Frontal cortex (tissue), 4 donors: ENCODE measurements around the gene KRT14. TPM values are rescaled to one million over a fixed set of nuclear protein-coding genes. Genes with fewer than 3 reads are reported as not detected.

Experiments used
- DNase-seq, 2 donors: peaks; one replicate each; pipeline ENCODE4 v3.0.0; 2012; ENCODE audit warnings: low spot score in 2 of 2
- FAIRE-seq: peaks from 2 replicates; lab custom pipeline; 2012; peaks lifted over from hg19 to GRCh38; lab: Jason Lieb, UNC
- total RNA-seq: library from RNA; depleted of rRNA; stranded (reverse); fragments of >200 nt; gene quantifications from one replicate; pipeline ENCODE4 v1.2.3, GENCODE V29; 2014
- donor health status: control.
- donor health status: control.
- donor health status: control.

The KRT14 gene
- total RNA-seq, 1 donor from 2014 or later: not detected

GRCh38 chr17:41537614-41537954, 49.1 kb downstream of the KRT14 start:
- no peak for DNase-seq
- FAIRE-seq: no peak

DNA sequence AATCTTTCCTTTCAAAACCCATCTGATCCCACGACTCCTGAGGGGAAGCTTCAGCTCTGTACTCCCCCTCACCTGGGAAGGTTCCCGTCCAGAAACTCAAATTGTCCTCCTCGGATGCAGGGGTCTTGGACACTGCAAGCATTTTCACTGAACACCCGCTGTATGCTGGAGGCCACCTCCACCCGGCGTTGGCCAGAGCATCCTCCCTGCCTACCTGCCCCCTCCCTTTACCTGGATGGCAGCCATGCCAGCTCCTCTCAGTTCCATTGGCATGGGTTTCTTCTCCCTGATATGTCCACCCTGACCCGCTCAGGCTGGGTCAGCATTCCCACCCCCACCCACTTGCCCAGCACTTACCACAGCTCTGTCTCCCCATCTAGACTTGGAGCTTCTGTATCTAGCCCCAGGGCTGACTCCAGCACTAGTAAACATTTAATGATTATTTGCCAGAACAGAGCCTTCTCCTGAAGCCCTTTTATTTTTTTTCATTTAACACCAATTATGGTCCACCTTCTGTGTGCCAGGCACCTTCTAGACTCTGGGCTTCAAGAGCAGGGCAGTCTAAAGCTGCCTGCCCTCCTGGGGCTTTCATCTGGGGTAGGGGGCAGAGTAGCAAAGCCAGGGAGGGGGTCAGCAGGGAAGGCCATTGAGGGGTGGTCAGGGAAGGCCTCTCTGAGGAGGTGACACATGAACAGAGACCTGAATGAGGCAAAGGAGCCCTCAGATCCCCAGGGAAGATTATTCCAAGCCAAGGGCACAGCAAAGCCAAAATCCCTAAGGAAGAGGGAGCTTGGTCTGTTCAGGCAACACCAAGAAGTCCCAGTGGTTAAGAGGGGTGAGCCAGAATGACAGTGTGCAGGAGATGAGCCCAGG, 49.7 kb downstream of the KRT14 start:
- FAIRE-seq (no peak), DNase-seq (no peak)

GRCh38 chr17:41535764-41536481, 50.8 kb downstream of the KRT14 start:
- DNase-seq: no peak
- FAIRE-seq: no peak

DNA sequence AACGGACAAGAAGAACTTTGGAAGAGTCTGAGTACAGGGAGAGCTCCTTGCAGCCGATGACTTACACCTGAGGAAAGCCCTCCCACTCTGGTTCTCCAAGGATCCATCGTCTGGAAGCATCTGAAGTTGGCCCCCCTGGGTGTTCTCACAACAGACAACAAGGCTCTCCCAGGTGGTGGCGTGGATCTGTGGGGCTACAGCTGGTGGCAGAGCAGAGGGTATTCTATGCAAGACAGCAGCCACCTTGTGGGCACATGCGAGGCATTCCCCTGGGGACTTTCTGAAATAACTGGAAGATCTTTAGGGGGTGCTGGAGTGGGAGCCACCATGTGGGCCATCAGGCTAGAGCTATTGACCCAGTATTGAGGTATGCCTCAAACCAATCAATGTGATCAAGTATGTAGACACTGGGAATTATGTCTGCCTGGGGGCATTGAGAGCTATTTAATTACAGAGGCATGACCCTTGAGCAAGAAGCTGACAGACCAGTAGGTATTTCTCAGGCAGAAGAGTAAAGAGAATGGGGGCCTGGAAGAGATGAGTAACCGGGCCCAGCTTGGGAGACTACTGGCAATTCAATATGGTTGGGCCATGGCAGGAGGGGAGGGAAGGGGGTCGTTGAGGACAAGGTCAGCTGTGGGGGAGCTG, 51.7 kb downstream of the KRT14 start:
- no peak for DNase-seq
- FAIRE-seq: no peak

DNA sequence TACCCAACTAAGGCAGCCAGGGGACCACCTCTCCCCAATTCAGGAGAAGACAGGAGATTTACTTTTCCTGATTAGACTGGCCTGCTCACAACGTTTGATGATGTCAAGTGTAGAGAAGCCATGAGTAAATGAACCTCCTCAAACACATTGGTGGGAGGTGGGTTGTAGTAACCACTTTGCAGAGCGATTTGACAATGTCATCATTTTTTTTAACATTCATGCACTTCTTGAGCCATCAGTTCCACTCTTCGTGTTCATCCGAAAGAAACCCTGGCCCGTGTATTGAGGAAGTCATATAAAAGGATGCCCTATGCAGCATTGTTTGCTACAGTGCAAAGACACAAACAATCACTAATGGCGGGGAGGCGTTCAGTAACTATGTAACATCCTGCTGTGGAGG, 53.1 kb downstream of the KRT14 start:
- FAIRE-seq (no peak), DNase-seq (no peak)

DNA sequence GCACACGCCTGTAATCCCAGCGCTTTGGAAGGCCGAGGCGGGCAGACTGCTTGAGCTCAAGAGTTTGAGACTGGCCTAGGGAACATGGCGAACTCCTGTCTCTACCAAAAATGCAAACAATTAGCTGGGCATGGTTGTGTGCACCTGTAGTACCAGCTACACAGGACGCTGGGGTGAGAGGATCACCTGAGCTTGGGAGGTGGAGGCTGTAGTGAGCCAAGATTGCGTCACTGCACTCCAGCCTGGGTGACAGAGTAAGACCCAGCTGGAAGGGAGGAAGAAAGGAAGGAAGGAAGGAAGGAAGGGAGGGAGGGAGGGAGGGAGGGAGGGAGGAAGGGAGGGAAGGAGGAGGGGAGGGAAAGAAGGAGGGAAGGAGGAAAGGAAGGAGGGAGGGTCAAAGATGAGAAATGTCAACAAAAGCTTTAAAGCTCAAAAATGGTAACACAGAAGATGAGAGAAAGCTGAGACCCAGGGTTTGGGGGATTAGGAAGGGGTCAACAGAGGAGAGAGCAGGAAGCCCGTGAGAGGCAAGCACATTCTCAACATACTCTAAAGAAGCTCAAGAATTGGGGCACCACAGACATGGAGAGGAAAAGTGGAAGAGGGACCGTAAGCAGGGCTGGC, 53.6 kb downstream of the KRT14 start:
- no peak for FAIRE-seq
- no peak for DNase-seq

Other genes starting within 250 kb of the KRT14 start
- gene KRT33A, start 236.1 kb downstream of the KRT14 start, total RNA-seq: not detected
- gene KRT33B, start 217.1 kb downstream of the KRT14 start, total RNA-seq: not detected
- gene KRT34, start 204.6 kb downstream of the KRT14 start, total RNA-seq: 0.41 TPM
- gene KRT31, start 189.3 kb downstream of the KRT14 start, total RNA-seq: 1.2 TPM
- not detected for gene KRT37, start 162.3 kb downstream of the KRT14 start, total RNA-seq
- gene KRT38, start 145.9 kb downstream of the KRT14 start, total RNA-seq: not detected
- gene KRT32, start 119.5 kb downstream of the KRT14 start, total RNA-seq: not detected
- not detected for gene KRT35, start 105.7 kb downstream of the KRT14 start, total RNA-seq
- not detected for gene KRT36, start 97.0 kb downstream of the KRT14 start, total RNA-seq
- gene KRT13, start 81.3 kb downstream of the KRT14 start, total RNA-seq: not detected
- gene KRT15, start 68.0 kb downstream of the KRT14 start, total RNA-seq: not detected
- 24.5 TPM for gene KRT19, start 58.6 kb downstream of the KRT14 start, total RNA-seq
- not detected for gene KRT9, start 14.8 kb downstream of the KRT14 start, total RNA-seq
- not detected for gene KRT16, start 25.9 kb upstream of the KRT14 start, total RNA-seq
- under 0.01 TPM for gene KRT17, start 37.7 kb upstream of the KRT14 start, total RNA-seq
- 70.1 TPM for gene EIF1, start 102.0 kb upstream of the KRT14 start, total RNA-seq
- gene GAST, start 125.4 kb upstream of the KRT14 start, total RNA-seq: not detected
- gene HAP1, start 147.7 kb upstream of the KRT14 start, total RNA-seq: under 0.01 TPM
- gene JUP, start 199.8 kb upstream of the KRT14 start, total RNA-seq: 33.8 TPM
- gene P3H4, start 225.1 kb upstream of the KRT14 start, total RNA-seq: 10.2 TPM
- gene FKBP10, start 226.1 kb upstream of the KRT14 start, total RNA-seq: 9.0 TPM
- 131 TPM for gene NT5C3B, start 249.3 kb upstream of the KRT14 start, total RNA-seq